ENCODE results near the gene KRT3. TPM values are rescaled to one million over a fixed set of nuclear protein-coding genes. Genes with fewer than 3 reads are reported as not detected.
A peak's percentile ranks its signal among the peaks of the same experiment; 100 is the strongest.

Gene KRT3
- total RNA-seq (2014; rRNA removed; shearing (Covaris generic)) = 0.13 TPM in 1 of 2 replicates, not detected in the other
- 0.08 TPM in 1 of 2 replicates, not detected in the other for polyA plus RNA-seq (2015; cell fraction: cytosol; rRNA removed)
- polyA plus RNA-seq (2015; cell fraction: nucleus; rRNA removed) = not detected in 2 replicates

DNA sequence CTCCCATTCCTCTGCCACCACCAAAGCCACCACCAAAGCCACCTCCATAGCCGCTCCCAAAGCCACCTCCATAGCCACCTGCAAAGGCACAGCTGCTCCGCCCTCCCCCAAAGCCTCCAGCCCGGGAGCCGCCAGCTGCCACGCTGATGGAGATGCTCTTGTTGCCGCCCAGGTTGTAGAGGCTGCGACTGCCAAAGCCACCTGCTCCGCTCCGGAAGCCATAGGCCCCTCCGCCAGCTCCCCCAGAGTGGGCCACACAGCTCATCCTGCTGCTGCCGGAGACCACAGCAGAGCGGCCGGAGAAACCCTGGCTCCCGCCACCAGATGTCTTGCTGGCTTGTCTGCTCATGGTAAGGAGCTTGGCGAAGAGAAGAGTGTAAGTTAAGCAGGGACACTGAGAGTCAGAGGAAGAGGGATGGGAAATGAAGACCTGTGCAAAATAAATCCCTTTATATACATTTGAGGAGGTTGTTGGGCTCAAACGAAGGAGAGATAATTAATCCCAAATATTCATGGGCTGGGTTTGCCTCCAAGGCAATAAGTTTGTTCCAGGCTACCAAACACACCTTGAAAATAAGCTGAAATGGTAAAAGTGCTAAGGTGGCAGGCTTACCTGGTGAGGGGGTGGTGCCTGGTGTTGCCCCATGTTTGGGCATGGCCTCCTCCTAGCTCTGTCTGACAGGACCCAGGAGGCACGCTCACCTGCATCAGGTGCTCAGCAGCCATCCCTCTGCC lies at the start of gene KRT3:
TSS of gene KRT3 (minus strand) at position 424 of the 735 bp plus-strand sequence. CDS start at position 349, 75 bp downstream.
- no peak for DNase-seq (ENCODE audit: low read depth)

DNA sequence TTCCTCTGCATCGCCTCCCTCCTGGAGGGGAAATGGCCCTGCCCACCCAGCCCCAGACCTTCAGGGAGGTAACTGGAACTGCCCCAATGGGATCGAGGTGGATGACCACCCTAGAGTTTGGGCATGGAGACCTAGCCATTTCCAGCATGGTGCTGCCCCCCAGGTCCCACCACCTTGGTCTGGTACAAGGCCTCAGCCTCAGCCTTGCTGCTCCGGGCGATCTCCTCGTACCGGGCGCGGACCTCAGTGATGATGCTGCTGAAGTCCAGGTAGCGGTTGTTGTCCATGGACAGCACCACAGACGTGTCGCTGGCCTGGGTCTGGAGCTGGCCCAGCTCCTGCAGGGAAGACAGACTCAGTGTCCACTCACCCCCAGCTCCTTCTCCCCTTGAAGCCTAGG lies 48.5 kb upstream of the KRT3 start:
- DNase-seq (ENCODE audit: low read depth) = no peak

DNA sequence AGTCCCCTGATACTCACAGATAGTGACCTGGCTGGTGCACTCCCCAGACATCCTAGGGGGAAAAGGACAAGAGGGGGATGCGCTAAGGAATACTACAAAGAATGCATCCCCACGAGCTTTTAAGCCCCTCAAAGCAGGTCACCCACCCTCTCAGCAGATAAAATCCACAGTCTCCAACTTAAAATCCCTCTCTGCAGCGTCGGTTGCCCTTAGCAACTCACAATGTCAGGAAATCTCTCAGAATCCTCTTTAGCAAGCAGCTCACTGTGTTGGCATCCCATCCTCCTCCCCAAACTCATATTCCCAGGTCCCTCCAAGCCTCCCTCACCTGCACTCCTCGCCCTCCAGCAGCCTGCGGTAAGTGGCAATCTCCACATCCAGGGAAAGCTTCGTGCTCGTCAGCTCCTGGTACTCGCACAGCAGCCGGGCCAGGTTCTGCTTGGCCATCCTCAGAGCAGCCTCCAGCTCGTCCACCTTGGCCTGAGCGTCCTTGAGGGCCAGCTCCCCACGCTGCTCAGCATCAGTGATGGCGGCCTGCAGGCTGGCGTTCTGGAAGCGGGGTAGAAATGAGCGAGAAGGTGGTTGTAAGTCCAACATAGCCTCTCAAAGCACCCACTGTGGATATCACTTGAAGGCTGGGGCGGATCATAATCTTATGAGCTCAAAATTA lies 43.7 kb upstream of the KRT3 start:
- DNase-seq (ENCODE audit: low read depth) = no peak

DNA sequence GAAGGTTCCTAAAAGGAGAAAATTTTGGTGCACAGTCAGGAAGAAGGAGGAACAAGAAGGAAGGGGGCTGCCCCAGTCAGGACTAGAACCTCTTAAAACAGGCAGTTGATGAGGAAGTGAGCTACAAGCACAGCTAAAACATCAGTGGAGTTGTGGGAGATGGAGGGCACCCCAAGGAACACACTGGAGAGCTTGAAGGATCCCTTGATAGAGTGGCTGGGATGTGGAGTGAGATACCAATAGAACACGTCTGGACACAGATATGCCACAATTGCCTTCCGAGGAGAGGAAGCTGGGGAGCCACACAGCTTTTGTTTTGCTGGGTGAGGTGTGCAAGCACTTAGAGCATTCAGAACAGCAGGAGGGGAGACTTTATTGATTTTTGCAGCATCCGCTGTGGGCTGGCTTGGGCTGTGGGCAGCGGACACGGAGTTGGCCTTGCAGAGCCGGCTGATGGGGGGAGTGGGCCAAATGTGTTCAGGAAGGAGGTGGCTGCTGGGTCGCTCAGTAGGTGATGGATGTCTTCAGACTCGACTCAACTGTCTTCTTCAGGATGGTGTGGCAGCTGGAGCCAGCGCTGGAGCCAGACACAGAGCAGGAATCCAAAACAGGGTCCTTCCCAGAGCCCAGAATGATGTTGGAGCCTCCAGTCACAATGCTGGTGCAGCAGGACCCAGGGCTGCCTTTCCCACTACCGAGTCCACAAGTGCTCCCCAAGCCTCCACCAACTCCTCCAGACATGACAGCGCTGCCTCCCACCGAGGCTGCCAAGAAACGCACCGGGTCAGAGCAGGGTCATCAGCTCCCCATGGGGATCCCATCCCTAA lies 42.9 kb upstream of the KRT3 start:
- no peak for DNase-seq (ENCODE audit: low read depth)

DNA sequence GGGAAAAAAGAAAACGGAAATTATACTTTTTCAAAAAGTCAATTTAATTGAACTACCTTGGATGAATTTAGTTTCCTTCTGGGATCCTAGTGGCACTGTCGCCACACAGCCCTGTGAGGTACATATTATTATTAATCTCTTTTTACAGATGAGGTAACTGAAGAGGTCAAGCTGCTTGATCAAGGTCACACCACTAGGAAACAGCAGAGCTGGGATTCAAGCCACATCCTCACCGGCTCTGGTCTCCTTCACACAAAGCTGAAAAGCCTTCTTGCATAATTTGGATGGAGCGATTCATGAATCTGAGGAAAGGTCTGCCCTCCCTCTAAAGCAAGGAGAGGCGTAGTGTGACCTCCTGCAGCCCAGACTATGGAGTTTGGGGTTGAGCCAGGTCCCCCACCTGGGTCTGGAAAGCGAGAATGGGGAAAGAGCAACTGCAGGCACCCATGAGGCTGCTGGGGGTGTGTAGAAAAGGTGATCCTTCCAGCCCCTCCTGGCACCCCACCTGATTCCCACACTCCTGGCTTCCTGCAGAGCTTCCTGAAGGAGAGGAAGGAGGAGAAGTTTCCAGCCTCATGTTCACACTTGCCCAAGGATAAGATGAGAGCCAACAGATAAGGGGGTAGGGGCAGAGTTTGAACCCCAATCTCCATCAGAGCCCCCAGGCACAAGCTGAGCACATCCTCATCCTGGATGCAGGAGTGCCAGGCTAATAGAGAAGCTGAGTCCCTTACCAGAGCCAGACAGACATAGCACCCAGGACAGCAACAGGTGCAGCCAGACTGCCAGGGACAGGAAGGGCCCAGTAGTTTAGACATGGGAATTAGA lies 42.1 kb upstream of the KRT3 start:
- DNase-seq (ENCODE audit: low read depth) = no peak

DNA sequence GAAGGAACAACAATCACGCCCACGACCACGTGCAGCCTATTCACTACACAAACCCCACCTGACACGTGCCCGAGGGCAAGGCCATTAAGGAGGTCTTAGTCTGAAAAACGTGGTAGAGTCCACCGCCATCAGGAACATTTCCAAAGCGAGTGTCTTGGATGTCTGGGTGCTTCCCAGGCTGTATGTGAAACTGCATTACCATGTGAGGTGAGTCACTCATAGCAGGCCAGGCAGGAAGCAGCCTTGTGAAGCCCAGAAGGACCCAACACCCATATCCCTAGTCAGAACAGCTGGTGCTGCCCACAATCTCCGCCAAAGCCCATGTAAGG lies 41.5 kb upstream of the KRT3 start:
- peak; percentile 94 for DNase-seq (ENCODE audit: low read depth)

DNA sequence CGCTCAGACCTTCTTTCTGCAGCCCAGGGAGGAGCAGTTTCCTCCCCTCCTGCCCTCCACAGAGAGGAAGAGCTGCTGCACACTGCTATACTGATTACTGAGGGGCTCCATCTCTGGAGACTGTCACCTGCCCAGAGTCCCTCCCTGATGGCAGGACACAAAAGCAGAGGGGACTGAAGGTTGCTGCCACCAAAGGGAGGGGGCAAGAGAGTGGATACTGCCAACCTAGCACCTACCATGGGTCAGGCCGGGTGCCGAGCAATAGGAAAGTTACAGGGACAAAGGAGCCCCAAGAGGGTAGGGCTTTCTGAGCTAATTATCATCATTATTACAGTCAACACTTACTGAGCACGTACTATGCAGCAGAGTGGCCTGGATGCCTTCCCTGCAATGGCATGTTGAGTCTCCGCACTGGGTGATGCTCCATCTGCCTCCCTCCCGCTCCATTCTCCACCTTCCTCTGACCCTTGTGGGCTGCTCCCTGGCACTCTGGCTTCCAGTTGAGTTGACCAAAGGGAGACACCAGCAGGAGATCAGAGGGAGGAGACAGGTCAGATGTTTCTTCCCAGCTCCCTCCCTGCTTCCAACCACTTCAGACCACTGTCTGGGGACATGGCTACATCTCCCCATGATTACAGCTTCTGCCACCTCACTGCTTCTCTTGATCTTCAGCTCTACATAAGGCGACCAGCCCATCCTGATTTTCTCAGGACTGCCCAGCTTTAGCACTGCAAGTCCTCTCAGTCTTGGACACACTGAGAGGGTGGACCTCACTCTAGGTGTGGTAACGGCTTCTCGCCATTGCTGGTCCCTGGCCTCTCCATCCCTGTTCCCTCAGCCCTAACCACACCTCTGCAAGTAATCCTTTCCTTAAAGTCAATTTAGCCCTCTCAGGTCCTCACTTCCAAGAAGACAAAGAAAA lies 40.8 kb upstream of the KRT3 start:
- DNase-seq (ENCODE audit: low read depth) = no peak

DNA sequence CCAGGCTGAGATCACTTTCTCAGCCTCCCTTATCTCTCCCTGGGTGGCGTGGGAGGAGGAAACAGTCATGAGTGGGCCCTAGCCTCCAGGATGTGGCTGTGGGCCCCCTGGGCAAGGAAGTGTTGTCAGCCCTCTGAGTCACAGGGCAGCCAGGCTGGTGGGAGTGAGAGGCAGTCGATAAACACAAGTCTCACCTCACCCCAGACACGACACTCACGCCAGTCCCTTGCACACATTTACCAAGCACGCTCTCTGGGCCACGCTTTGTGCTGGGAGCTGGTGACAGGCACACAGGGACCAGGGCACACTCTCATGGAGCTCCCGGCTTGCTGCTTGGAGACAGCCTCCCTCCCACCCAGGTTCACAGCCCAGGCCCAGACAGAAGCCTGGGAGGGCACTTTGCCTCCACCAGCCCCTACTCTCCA lies 40.1 kb upstream of the KRT3 start:
- peak; percentile 87 for DNase-seq (ENCODE audit: low read depth)

DNA sequence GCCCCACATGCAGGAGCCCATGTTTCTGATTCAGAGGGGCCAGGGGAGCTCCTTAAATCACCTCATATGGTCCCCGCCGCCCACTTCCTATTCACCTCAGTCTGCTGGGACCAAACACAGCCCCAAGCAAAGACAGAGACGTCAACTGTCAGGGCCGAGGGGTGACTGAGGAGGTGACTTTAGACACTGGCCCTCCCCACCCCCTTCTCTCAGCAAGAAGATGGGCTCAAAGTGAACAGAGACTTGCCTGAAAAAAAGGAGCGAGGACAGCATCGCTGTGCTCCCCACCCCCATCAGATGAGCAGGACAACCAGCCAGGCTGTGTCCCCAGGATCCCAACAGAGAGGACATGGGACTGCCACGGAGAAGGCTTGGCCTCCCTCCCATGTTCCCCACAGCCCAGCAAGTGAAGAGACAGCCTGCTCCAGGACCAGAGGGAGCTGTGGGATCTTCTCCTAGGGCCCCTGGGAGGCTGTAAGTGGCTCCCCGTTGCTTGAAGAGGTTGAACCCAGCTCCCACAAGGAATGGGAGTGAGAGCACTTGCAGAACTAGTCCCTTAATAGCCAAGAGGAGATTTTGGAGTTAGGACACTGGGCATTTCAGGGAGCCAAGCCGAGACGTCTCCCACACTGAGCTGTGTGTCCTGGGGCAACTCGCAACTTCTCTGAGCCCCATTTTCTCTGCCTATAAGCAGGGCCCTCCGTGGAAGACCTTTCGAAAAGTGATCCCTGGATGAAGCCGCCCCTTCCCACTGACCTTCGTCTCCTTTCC lies 39.5 kb upstream of the KRT3 start:
- DNase-seq (ENCODE audit: low read depth) = no peak

DNA sequence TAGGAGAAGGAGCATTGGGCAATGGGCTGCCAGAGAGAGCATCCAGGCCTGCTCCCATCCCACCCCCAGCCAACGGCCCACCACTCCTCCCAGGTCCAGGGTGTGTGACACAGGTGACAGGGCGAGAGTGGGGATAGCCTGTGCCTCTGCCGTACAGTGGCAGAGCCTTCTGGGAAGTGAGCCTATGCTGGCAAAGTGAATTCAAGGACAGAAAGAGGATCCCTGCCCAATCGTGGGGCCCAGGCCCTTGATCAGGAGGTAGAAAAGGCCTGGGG lies 38.7 kb upstream of the KRT3 start:
- no peak for DNase-seq (ENCODE audit: low read depth)

DNA sequence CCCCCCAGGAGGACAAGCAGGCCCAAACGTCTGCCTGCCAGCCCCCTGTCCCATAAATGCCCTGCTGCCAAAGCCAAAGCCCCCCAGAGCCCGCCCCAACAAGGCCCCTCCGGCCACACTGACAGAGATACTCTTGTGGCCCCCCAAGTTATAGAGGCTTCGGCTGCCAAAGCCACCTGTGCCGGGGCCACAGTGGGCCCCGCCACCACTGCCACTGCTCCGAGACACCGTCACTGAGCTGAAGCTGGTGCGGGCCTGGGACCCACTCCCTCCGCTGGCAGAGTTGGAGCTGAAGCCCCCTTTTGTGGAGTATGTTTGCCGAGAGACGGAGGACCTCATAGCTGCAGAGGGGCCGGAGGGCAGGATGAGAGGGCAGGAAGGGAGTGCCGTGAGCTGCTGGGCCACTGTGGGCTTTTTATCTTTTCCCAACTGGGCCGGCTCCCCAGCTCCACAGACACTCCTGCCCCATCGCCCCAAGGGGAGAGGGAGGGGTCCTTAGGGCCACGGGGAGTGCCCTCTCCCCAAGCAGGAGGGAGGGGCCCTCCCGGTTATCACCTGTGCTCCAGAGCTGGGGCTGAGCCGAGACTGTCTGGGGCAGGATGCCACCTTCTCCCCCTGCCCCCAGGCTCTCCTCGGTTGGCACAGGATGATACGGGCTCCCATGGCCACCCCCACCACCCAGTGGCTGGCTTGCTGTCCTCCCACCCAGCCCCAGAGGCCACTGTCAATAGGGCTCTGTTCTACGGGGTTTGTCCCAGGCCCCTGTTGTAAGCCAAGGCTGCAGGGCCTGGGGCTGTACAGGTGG lies 38.2 kb upstream of the KRT3 start, which contains the start of gene KRT79:
TSS of gene KRT79 (minus strand) at position 390 of the 805 bp plus-strand sequence. CDS start at position 339, 51 bp downstream.
- no peak for DNase-seq (ENCODE audit: low read depth)

DNA sequence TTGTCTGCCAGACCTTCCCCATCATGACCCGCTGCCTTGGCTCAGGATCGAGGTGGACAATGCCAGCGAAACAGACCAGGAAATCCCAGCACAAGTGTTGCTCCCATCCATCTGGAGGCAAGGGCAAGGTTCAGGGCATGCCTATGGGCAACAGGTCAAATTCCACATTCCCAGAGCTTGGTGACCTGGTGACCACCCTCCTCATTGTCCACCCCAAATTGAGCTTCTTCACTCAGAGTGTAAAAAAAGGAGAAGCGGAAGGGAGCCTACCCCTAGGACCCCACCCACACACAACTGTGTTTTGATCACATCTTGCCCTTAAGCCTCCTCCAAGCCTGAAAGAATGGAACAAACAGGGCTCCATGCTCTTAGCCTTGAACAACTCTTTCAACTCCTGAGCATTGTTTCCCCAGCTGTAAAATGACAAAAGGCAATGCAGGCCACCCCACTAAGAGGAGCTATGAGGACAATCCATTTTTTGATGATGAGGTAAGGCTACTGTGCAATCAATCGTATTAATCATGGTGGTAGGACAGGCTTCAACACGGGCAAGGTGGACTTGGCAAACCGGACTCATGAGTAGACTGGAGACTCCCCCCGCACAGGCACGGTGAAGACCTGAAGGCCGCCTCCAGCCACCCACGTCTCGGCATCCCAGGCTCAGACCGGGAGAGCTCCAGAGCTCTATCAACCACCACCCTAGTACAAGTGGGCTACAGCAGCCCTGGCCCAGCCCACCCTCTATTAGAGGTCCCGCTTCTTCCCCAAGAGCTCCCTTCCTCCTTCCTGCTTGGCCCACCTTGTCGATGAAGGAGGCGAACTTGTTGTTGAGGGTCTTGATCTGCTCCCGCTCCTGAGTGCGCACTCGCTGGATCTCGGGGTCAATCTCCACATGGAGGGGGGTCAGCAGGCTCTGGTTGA lies 37.3 kb upstream of the KRT3 start:
- DNase-seq (ENCODE audit: low read depth) = no peak

DNA sequence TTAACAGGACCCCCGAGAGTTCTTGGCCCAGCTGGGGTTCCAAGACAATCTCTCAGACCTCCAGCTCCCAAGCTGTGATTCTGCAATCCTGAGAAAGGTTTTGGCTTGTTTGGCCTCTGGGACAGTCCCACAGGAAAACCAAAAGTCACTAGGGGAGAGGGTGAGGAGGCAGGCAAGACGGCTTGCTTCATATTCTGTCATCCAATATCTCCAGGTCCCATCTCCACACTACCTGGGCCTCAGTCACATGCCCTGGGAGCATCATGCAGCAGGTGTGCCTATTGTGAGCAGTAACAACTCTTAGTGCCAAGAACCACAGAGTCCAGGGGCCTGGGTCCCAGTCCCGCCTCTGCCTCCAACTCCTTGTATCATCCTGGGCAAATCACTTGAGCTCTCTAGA lies 36.5 kb upstream of the KRT3 start:
- DNase-seq (ENCODE audit: low read depth) = no peak

DNA sequence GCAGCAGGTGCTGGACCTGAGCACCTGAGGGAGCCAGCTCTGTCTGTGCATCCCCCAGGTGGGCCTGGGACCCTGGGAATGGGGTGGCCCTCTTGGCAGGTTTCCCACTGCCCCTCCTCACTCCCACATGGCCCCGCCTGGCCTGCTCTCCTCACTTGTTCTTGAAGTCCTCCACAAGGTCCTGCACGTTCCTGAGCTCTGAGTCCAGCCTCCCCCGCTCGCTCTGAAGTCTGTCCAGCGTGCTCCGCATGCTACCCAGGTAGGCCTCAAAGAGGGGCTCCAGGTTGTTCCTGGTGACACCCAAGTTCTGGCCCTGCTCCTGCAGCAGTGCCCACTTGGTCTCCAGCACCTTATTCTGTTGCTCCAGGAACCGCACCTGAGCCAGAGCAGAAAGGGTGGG lies 35.3 kb upstream of the KRT3 start:
- DNase-seq (ENCODE audit: low read depth) = no peak

DNA sequence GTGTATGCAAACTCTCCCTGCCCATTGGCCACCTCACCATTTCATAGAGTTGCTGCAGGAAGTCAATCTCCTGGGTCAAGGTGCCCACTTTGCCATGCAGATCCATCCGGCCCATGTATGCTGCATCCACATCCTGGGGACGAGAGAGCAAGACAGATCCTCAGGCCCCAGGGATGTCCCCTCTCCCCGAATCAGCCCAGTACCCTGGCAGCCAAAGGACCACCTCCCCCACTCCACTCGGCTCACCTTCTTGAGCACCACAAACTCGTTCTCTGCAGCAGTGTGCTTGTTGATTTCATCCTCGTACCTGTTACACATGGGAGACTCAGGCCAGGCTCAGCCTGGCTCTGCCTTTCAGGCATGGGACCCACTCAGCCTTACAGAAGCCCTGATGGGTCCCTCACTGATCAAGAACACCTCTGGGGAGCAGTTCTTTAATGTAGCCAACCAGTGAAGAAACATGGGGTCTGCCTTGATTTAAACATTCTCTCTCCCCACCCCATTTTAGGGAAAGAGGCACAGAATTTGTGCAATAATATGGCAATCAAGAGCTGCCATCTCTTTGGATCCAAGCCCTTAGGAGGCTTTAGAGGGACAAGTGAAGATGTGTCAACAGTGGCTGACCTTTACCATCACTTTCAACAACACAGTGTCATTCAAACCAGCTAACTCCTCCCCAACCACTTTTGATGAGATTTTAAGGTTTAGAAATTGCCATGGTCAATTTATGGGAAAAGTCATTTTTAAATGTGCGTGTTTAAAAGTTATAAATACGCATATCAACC lies 34.3 kb upstream of the KRT3 start:
- no peak for DNase-seq (ENCODE audit: low read depth)

DNA sequence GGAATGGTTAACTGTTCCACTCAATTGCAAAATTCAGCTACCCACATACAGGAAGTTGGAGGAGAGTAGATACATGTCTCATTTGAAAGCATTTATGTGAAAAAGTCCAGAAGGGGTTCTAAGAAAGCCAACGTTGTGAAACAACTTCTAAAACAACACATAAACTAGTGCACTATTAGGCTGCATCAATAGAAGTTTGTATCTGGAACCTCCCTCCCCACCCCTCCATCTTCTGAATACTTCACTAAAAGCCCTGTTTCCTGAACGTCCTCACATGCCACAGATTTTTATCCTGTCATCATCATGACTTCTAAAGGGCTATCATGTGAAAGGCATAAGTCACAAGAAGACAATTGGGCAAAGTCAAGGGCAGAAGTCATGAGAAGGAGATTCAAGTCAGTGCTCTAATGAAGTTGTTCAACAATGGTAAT lies 32.7 kb upstream of the KRT3 start:
- no peak for DNase-seq (ENCODE audit: low read depth)

DNA sequence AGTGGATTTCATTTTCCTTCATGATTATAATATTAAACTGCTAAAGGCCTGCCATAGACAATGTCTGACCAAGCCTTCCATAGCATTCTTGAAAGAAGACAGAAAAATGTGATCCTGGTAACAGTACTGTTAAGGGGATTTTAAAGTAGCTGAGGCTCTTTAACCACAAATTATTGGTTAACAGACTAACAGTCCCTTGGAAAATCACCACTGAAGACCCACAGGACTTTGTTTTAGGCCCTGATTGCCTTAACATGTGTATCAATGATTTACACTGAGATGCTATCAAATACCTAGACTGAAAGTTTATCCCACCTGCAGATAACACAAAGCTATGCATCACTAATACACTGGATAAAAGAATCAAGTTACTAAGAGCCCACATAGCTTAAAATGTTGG lies 32.2 kb upstream of the KRT3 start:
- no peak for DNase-seq (ENCODE audit: low read depth)
